GM12874 (cell line): ENCODE data around the gene CPM.

ENCODE experiments used
- CTCF ChIP-seq: IDR thresholded peaks from 2 replicates; pipeline ENCODE4 v1.5.1; 2011; ENCODE audit warnings: low read depth, mild to moderate bottlenecking, control low read depth, low read length, moderate library complexity; ENCODE audit not compliant: insufficient read depth

The CPM gene

GRCh38 chr12:68939505-68939904 is 6.5 kb upstream of the CPM start:
- no peak for TF ChIP-seq CTCF

- no peak for TF ChIP-seq CTCF
These were observed 1.4 kb upstream of the CPM start for GRCh38 chr12:68934392-68934791.

- TF ChIP-seq CTCF = no peak
These were observed 627 bp downstream of the CPM start for GRCh38 chr12:68932128-68932960.

- no peak for TF ChIP-seq CTCF
These were observed 2.8 kb downstream of the CPM start for GRCh38 chr12:68930178-68930577.

- no peak for TF ChIP-seq CTCF
These were observed 8.4 kb downstream of the CPM start for GRCh38 chr12:68924546-68924945.

GRCh38 chr12:68919581-68920239 is 13.3 kb downstream of the CPM start:
- no peak for TF ChIP-seq CTCF

- no peak for TF ChIP-seq CTCF
These were observed 14.0 kb downstream of the CPM start for GRCh38 chr12:68918960-68919359.
